NCI-H226 (cell line): ENCODE data around the gene EN1.

Experiments
- DNase-seq: peaks from one replicate; pipeline ENCODE4 v3.0.0-alpha.2; 2015

The EN1 gene

DNA sequence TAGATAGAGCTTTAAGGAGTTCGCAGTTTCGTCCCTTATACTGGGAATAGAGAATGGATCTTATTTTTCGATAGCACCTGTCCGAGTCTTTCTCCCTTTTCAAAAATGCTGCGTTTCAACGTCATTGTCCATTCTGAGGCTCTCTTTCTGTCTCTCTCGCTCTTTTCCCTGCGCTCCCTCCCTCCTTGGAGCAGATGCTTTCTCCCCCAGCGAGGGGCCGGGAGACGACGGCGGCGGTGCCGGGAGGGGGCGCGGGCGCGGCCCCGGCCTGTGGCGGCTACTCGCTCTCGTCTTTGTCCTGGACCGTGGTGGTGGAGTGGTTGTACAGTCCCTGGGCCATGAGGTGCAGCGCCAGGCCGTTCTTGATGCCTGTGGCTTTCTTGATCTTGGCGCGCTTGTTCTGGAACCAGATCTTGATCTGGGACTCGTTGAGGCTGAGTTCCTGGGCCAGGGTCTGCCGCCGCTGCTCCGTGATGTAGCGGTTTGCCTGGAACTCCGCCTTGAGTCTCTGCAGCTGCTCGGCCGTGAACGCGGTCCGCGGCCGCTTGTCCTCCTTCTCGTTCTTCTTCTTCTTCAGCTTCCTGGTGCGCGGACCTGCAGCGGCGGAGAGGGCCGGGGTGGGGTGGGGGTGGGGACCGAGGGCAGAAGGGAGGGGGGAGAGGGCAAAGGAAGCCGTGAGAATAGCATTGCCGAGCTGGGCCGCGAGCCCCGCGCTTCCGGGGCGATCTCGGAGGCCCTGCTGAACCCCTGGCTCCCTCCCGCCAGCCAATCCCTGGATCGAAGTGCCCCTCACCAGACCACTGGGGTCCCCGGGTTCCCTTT lies 4.6 kb downstream of the EN1 start:
- DNase-seq = no peak

DNA sequence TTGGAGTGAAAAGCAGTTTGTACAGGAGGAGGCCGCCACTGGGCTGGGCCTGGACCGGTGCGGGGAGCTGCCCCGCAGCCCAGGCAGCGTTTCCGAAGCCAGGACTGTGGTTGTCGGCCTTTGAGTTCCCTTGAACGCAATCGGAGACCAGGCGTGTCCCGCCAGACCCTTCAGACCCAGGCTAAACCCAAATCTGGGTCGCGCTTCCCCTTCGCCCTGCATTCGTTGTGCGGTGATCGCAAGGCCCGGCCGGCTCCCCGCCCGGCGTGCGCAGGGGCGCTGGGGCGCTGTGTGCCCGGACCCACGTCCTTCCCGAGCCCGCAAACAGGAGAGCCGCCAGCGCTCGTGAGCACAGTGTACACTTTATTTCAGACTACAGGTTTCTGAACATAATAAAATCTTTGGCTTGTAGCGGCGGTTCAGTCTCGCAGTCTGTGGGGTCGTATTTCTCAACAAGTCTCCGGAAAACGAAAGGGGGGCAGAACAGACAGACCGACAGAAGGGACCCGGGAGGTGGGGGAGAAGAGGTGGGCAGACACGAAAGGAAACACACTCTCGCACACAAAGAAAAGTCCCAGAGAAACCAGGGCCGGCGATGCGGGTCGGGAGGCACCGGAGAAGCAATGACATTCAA lies 5.5 kb downstream of the EN1 start:
- DNase-seq = no peak

DNA sequence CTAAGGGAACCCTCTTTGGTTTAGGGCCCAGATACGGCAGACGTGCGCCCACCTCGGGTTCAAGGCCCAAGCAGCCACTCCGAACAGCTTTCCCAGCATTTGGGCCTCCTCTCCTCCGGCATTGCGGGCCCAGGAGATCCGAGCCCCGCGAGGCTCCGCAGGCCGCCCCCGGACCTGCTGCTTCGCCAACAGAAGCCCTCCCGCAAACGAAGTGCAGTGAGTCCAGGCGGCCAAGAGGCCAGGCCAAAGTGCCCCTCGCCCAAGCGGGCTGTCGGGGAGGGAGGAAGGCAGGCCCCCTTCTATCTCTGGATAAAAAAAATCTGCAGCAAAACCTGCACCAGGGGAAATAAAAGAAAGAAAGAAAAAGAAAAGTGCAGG lies 6.0 kb downstream of the EN1 start:
- DNase-seq = no peak

DNA sequence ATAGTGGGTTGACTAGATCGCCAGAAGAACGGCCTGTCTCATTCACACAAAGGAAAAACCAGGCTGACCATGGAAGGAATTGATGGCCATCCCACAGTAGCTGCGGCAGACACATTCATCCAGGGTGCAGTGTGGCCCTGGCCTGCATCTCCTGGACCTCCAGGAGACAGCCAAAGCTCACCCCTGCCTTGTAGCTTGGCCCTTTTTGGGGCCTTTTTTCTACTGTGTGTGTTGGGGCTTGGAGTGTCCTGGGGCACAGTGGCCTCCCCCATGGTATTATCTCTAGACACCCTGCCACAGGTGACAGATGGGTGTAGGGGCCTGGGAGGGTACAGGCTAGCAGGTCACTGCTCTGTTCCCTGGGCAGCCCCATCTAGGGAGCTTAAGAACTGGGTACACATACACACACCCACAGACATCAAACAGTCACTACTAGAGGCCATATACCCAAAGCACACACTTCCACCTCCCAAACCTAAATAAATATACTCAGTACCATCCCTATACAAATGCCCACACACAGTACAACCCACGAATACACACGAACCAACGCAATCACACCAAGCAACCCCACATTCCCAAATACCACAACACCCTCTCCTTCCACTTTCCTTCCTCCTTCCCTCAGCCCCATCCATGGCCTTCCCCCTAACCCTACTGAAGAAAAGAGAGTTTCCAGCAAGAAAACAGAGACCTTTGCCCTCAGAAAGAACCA lies 8.6 kb downstream of the EN1 start:
- no peak for DNase-seq

DNA sequence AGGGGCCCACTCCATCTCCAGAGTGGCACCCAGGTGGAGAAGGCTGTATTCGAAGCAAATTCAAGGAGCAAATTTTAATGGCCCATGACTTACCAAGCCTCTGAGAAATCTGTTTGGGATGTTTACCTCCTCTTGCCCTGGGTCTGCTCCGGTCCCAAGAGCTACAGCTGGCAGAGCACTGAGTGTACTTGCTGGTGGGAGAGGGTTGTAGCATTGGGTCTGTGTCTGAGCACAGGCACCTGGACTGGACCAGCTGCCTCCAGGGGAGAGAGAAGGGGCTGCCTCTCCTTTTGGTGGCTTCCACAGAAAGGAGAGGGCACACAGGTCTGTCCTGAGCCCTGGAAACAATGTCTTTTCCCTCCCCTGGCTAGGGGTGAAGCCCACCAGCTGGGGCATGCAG lies 9.8 kb downstream of the EN1 start:
- DNase-seq = no peak

DNA sequence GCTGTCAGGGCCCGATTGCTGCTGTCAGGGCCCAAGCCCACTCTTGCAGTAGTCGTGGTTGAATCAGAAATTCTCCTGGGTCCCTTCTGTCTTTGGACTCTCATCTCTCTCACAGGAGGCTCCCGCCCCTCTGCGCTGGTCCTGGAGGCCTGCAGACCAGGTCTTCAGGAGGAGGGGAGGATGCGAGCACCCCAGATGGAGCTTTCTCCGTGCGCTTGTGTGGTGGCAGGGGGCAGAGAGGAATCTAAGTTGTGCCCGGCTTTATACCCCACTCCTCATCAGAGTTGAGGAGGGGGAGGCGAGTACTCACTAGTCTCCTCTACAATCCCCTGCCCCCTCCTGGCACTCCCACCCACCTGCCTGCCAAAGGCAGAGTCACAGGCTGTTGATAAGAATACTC lies 10.4 kb downstream of the EN1 start:
- DNase-seq = no peak

DNA sequence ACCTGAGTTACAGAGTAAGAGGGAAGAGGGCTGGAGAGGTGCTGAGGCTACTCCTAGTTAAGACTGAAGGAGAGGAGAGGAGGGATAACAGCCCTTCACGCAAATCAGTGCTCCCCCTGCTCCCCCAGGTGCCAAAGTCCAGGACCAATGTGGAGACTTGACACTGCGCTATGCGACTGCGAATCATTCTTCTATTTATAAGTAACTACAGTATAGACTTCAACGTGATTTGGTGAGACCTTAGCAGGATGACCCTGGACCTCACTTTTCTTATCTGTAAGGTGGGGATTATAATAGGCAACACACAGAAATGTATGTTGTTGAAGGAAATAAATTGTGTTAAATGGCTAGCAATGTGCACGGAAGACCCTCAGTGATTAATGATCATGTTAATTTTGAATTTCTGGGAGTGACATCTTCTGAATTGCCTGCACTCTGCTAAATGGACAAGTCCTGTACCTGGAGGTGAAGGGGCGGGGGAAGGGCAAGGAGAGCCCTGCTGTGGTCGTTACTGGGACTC lies 11.0 kb downstream of the EN1 start:
- DNase-seq = no peak

DNA sequence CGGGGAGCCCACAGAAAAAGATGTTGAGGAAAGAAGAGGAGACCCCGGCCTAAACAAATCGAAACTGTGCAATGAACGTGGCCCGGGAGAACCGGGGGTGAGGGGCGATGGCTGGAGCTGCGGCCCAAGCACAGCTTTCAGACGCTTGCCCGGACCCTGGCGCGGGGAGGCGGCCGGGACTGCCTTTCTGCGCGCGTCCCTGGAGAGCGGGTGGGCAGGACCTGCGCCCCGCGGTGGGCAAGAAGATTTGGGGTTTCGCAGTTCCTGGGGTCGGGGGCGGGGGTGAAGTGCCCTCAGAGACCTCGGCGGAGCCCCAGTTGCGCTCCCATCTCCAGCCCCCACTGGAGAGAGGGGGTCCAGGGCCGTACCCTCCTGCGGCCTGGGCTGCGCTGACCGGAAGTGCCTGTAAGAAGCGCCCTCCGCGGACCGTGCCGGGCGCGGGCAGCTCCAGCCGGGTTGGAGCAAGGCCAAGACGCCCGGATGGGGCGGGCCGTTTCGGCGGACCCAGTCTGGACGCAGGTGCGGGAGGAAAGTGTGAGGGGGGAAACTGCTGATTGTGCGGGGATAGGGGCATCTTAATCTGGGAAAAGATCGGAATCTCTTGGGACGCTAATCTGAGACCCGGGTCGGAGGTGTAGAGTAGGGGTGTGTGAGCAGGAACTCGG lies 11.6 kb downstream of the EN1 start:
- DNase-seq = peak; percentile 41

DNA sequence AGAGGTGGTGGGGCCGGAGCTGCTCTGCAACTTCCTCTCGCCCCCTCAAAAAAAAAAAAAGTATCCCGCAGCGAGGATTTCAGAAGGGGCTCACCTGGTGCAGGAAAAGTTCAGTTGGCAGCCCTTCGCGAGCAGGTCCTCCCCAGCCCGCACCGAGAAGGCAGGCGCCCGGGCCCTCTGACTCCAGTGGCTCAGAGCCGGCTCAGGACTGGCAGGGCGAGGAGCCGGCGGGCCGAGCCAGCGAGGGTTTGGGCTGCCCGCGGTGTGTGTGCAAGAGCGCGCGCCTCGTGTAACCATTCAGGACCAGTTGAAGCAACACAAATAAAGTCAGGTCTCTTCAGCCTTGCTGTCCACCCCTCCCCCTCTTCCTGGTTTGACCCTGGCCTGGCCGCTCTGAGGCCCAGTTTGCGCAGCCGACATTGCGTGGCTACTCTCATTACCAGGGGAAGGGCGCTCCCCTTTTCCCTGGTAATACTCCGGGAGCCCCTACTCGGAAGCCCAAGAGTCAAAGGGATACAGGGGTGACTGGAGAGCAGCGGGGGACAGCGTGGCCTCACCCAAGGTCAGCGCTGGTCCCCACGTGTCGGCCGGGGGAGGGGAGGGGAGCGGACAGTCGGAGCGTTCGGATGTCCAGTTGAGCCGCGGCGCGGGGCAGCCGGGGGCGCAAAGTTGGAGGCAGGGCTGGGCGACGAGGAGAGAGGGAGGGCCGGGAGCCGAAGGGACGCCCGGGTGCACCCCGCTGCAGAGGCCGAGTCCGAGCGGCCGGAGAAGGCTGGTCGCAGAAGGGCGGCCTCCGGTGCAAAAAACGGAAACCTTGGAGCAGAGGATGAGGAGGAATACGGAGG lies 12.3 kb downstream of the EN1 start:
- no peak for DNase-seq

DNA sequence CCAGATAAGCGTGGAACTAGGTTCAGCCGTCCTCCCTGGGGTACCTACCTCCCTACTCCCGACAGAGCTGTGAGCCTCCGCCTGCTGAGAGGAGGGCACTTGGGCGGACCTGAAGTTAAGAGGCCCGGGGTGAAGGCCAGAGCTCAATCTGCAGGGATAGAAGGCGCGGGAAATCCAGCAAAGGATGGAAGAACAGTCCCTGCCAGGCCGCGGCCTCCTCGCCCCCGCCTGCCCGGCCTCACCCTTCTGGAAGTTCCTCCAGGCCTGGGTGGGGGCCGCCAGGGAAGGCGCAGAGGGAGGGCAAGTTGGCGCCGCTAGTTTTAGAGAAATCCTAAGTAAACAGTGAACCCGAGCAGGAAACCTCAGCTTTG lies 13.0 kb downstream of the EN1 start:
- no peak for DNase-seq

DNA sequence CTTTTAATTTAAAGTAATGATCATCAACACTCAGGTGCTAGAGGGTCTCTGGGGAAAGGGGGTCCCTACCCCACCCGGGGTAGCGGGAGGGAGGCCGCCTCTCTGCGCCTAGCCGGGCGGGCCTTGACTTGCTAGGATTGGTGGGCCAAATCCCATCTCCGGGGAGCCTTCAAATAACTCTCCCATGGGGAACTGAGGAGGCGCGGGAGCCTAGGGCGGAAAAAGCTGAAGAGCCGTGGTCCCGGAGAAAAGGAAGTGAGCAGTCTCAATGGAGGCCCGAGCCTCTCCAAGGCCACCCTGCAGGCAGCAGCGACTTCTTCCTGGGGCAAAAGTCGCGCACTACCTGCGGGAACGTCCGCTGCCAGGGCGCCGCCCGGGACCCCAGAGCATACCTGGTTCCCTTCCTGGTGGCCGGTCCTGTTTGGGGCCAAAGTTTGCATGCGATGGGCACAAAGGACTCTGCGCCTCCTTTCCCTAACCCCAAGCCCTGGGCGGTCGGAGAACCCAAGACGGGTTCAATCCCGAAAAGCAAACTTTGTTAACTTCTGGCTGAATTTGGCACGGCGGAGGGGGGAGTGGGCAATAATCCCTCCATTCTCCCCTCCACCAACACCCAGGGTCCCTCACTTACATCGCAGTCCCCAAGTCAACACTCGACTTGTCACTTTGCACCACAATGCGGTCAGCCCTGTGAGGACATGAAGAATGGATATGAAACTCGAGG lies 13.6 kb downstream of the EN1 start:
- no peak for DNase-seq

DNA sequence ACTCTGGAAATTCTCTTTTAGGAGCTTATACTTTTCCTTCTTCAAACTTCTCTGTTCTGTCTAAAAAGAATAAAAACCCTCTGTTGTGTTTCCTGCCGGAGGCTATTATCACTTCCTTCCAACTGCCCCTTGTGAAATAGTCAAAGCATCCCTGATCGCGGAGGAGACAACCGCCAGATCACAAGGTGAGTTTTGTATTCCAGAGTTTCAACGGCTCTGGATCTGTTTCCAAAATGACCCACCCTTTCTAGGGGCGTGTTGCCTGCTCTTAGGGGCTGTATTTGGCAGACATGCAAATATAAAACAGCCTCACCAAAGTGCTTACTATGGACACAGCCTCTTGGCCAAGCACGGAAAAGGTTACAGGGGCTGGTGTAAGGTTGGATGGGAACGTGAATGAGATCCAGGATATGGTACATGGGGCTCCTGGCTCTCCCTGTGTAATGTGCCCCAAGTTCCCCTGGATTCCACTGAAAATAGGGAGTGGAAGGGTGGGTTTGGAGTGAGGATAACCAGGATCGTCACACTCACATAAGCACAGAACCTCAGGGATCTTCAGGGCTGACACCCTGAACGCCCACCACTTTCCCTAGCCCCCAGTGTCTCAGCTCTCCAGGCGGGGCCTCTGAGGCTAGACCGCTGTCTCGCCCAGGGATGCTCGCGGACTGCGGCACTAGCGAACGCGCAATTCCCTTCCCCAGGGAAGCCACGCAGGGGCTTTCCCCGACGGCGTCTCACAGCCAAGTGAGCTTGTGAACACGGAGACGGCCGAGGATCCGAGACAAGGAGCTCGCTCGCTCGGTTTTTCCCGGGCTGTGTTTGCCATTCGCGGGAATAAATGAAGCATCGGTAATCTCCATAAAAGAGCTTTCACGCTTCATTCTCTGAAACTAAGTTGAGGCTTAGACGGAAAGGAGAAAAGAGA lies 14.4 kb downstream of the EN1 start:
- DNase-seq = no peak

DNA sequence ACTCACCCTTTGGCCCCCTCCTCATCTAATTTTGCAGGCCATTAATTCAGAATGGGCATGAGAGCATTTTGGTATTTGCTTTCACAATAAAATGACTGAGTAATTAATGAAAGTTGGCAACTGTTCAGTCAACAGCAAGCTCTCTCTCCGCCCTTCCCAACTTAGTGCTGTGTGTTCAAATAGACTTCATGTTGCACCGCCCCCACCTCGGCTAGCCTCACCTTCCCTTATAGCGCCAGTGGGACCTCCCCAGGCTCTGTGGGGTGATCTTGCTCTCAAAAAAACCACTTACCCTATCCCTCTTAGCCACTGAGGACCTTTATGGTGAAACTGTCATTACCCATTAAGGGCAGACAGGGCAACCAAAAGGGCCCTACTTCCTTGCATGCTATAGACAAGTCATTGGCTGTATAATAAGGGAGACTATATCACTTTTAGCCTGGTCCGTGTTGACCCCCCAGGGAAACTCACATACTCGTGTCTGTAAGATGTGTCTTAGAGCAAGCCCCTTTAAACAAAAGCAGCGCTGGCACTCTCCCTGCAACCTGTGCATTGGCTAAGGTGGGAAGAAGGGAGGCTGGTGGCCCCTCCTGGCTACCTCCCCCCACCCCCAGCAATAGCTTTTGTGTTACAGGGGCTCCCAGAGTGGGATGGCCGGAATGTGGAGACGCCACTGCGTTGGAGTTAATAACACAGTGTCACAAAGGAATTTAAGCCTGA lies 15.2 kb downstream of the EN1 start:
- DNase-seq = no peak

DNA sequence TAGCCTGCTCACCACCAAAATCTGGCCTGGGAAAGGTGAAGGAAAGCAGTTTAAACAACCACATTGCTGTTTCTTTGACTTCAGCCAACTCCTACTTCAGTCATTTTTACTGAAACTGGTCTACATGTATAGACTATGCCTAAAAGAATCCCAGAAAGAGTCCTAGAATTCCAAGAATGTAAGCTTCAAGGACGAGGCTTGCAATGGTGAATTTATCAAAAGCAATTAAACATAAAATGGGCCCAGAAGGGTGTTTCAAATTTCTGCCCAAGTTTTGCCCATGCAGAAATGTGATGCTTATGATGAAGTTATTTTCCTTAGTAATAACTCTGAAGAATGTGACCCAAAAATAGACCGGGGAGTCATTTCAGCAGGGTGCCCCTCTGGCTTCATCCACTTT lies 16.6 kb downstream of the EN1 start:
- DNase-seq = no peak

DNA sequence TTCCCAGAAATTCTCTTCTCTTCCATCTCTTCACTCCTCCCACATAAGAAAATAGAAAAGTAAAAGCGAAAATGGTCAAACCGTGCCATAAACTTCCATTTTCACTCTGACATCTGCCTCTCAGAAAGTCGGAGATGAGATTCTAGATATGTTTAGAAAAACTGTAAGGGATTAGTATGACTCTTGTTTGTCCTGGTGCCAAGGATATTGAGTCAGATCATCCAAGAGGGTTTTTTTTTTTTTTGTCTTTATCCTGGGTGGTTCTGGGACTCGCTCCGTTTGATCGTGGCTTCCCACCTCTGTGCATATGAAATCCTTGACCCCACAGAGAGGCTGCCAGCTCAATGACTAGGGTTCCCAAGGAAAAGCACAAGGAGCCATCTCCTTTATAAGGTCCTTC lies 17.3 kb downstream of the EN1 start:
- no peak for DNase-seq

DNA sequence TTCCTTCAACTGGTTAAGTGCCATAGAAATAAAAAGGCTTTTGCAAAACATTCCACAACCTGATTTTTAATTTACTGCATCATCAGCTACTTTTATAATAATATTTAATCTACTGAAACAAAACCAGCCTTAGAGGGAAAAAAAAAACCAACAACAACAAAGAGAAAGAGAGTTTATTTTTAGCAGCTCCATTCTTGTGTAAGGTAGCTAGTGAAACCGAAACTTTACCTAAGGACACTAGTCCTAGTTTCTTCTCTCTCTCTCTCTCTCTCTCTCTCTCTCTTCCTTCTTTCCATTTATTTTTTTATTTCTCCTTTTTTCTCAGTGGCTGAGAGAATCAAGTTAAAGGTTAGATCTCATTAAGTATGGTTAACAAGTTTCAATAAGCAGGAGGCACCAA lies 21.4 kb downstream of the EN1 start:
- no peak for DNase-seq

DNA sequence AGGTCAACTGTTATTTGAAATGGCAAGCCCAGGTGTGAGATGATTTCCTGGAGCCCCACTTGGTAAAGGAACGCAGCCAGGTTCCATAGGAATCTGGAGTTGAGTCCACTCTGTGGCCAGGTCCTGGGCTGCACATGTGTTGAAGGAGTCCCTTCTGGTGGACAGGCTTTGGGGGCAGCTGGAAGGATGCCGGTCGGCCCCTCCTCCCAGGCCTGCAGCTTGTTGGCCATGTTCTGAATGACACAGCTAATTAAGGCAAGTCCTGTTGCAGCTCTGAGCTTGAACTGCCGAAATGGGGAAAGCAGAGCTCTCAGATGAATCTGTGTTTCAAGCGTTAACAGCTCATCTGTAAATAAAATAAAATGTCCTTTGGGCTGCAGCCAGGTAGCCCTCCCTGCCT lies 23.8 kb downstream of the EN1 start:
- DNase-seq = no peak

DNA sequence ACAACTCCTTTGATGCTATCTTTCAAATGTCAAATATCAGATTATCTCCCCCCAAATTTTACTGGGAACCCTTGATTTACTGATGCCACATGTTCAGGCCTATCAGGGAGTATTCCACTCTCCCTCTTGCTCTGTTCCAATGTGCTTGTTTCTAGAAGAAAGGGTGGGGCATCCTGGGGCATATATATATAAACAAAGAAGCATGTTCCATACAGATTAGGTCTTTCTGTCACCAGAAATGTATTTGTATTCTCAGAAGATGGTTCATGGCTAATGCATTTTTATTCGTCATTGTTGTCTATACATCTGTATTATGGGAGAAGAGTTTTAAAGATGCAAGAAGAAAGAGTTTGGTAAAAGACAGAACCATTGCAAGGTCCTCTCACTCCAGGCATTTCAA lies 24.9 kb downstream of the EN1 start:
- DNase-seq = no peak

DNA sequence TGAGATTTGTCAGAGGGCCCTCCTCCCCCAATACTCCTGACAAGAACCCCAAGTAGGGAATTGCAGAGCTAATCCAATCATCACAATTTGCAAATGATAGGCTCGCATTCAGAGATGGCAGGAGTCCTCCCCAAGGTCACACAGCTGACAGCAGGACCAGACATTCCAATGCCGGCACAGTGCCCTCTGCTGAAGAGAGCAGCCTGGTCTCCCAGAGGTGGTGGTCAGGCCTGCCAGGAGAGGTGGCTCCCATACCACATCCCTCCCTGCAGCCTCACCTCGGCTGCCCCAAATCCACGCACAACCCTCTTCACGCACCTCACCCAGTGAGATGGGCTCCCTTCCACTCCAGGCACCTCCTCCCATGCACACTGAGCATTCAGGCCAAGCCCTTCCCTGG lies 25.4 kb downstream of the EN1 start:
- no peak for DNase-seq

DNA sequence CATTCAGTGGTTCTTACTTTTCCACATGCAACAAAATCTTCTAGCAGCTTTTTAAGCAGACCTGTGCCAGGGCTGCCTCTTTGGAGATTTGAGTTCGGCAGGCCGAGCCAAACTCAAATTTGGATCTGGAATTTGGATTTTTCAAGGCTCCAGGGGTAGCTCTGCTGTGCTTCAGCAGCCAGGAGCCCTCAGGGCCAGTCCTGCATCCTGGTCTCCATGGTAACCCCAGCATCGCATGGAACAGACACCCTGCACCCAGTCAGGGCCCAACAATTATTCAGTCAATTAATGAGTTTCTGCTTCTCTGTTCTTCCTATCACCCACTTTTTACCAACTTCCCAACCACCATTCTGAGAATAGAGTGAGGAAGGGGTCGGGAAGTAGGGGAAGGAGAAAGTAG lies 30.0 kb downstream of the EN1 start:
- DNase-seq = no peak
